Measurements from ENCODE around the gene LSMEM2. TPM values are rescaled to one million over a fixed set of nuclear protein-coding genes. Genes with fewer than 3 reads are reported as not detected.
"Not testable (repeated sequence)": the region's sequence is repeated elsewhere in the genome, so short reads cannot be mapped to it uniquely, and the experiment has no call there.

LSMEM2 gene
- total and polyA plus RNA-seq, 2 experiments from 2014 or later, result 0.59 to 0.86 TPM

DNA sequence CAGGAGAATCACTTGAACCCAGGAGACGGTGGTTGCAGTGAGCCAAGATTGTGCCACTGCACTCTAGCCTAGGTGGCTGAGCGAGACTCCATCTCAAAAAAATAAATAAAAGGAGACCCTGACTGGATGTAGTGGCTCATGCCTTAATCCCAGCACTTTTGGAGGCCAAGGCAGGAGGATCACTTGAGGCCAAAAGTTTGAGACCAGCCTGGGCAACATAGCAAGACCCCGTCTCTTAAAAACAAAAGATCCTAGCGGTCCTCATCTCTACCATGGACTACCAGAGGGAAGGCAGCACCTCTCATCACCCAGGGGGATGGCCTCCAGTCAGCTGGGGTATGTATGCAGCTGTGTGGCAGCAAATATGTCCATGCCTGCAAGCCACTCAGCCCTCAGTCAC, 16.7 kb upstream of the LSMEM2 start:
- peaks cover 25% of the 10 kb centered on the region for H3K36me3 Mint-ChIP-seq (ENCODE audit: low read depth)
- not testable (repeated sequence) for H3K27me3 ChIP-seq (ENCODE audit: insufficient read depth); H3K36me3 ChIP-seq (ENCODE audit: insufficient read depth); DNase-seq (ENCODE audit: low spot score); H3K4me3 Mint-ChIP-seq; ATAC-seq; H3K4me2 ChIP-seq; H3K9me2 ChIP-seq (ENCODE audit: insufficient read depth); H2AFZ ChIP-seq; H4K20me1 ChIP-seq (replicated peaks; ENCODE audit: insufficient read depth); H3K79me2 ChIP-seq (replicated peaks; ENCODE audit: insufficient read depth); H3K4me3 ChIP-seq; H3K27ac Mint-ChIP-seq; H3K27ac ChIP-seq (ENCODE audit: low read depth); H3K9me3 Mint-ChIP-seq
- H3F3A ChIP-seq (replicated peaks; ENCODE audit: low read depth), result peaks cover 31% of the 10 kb centered on the region
- peaks cover 27% of the 10 kb centered on the region for H3K27me3 Mint-ChIP-seq (ENCODE audit: insufficient read depth, low read depth, poor library complexity)
- peaks cover 52% of the 10 kb centered on the region for H3K4me1 Mint-ChIP-seq
- H3K4me1 ChIP-seq (ENCODE audit: insufficient read depth), result peaks cover 41% of the 10 kb centered on the region

- H3K27ac Mint-ChIP-seq, result peak overlapping the region; percentile 9; the same call in 1 of the 2 replicates
- peaks cover 27% of the 10 kb centered on the region for H3K27me3 Mint-ChIP-seq (ENCODE audit: insufficient read depth, low read depth, poor library complexity)
- DNase-seq (ENCODE audit: low spot score), result no peak
- Histone ChIP-seq H3K4me1 (ENCODE audit: insufficient read depth) (peaks cover 46% of the 10 kb centered on the region), H3K27me3 (ENCODE audit: insufficient read depth) (no peaks in the 10 kb centered on the region), H3K27ac (ENCODE audit: low read depth) (no peak overlapping the region), H3F3A (replicated peaks; ENCODE audit: low read depth) (peaks cover 28% of the 10 kb centered on the region), H2AFZ (no peak overlapping the region), H3K36me3 (ENCODE audit: insufficient read depth) (no peaks in the 10 kb centered on the region; the same call in 1 of the 2 replicates), H3K9me2 (ENCODE audit: insufficient read depth) (no peaks in the 10 kb centered on the region), H3K79me2 (replicated peaks; ENCODE audit: insufficient read depth) (no peaks in the 10 kb centered on the region), H3K4me2 (no peak overlapping the region), H3K4me3 (no peak overlapping the region), H4K20me1 (replicated peaks; ENCODE audit: insufficient read depth) (no peaks in the 10 kb centered on the region; the same call in 1 of the 2 replicates)
- TF ChIP-seq ZNF114 (CRISPR knock-in tag; IDR thresholded peaks at IDR 0.05) (no peak), ZNF462 (CRISPR knock-in tag; IDR thresholded peaks at IDR 0.05) (no peak)
- H3K9me3 Mint-ChIP-seq, result no peaks in the 10 kb centered on the region
- ATAC-seq, result no peak
- peaks cover 19% of the 10 kb centered on the region for H3K36me3 Mint-ChIP-seq (ENCODE audit: low read depth)
- peaks cover 52% of the 10 kb centered on the region for H3K4me1 Mint-ChIP-seq
- no peak overlapping the region; the same call in 2 of the 3 replicates for H3K4me3 Mint-ChIP-seq
Observed at GRCh38 chr3:50262778-50263177, 16.1 kb upstream of the LSMEM2 start.

Measured in GM23338 (cell line).